Hepatocyte (in vitro differentiated cells): Measurements from ENCODE around the gene MRTFA. TPM values are rescaled to one million over a fixed set of nuclear protein-coding genes. Genes with fewer than 3 reads are reported as not detected.

ENCODE experiments used
- DNase-seq: peaks from one replicate; pipeline ENCODE4 v3.0.0-alpha.2; 2016; ENCODE audit warnings: low spot score
- H2AFZ ChIP-seq: fragments of 200-600 bp; sonication (generic); 2 replicates; pipeline ENCODE4 v1.6.0; 2016; ENCODE audit warnings: antibody characterized with exemption, mild to moderate bottlenecking
- H3K27ac ChIP-seq: fragments of 200-600 bp; sonication (generic); 2 replicates; pipeline ENCODE4 v1.5.1; 2016; ENCODE audit warnings: mild to moderate bottlenecking
- H3K27me3 ChIP-seq: fragments of 200-600 bp; sonication (generic); 2 replicates; pipeline ENCODE4 v1.6.1; 2016
- H3K36me3 ChIP-seq: fragments of 200-600 bp; sonication (generic); replicated peaks from 2 replicates; pipeline ENCODE4 v1.5.1; 2016; ENCODE audit warnings: low read depth; ENCODE audit not compliant: insufficient read depth
- H3K4me1 ChIP-seq: fragments of 200-600 bp; sonication (generic); 2 replicates; pipeline ENCODE4 v1.5.1; 2016; ENCODE audit warnings: mild to moderate bottlenecking, moderate library complexity; ENCODE audit not compliant: insufficient read depth
- H3K4me2 ChIP-seq: fragments of 200-600 bp; sonication (generic); 2 replicates; pipeline ENCODE4 v1.6.0; 2016
- H3K4me3 ChIP-seq: fragments of 200-600 bp; sonication (generic); 2 replicates; pipeline ENCODE4 v1.5.1; 2016; ENCODE audit warnings: mild to moderate bottlenecking
- H3K79me2 ChIP-seq: fragments of 200-600 bp; sonication (generic); 2 replicates; pipeline ENCODE4 v1.6.0; 2017; ENCODE audit warnings: mild to moderate bottlenecking
- H3K9me2 ChIP-seq: fragments of 200-600 bp; sonication (generic); replicated peaks from 2 replicates; pipeline ENCODE4 v1.6.0; 2017; ENCODE audit warnings: mild to moderate bottlenecking; ENCODE audit not compliant: insufficient read depth
- H3K9me3 ChIP-seq: fragments of 200-600 bp; sonication (generic); 2 replicates; pipeline ENCODE4 v1.5.1; 2016; ENCODE audit warnings: low read depth, mild to moderate bottlenecking
- H4K20me1 ChIP-seq: fragments of 200-600 bp; sonication (generic); 2 replicates; pipeline ENCODE4 v1.6.0; 2016; ENCODE audit warnings: mild to moderate bottlenecking; ENCODE audit not compliant: insufficient read depth, poor library complexity, severe bottlenecking
- EZH2 ChIP-seq: fragments of 200-600 bp; sonication (generic); IDR thresholded peaks from 2 replicates; pipeline ENCODE4 v1.6.1; 2016; ENCODE audit warnings: antibody characterized with exemption, mild to moderate bottlenecking, borderline replicate concordance
- EZH2phosphoT487 ChIP-seq: fragments of 200-600 bp; sonication (generic); IDR thresholded peaks from one replicate; pipeline ENCODE4 v1.6.1; 2018; ENCODE audit warnings: antibody characterized with exemption, mild to moderate bottlenecking, low read depth, moderate library complexity; ENCODE audit not compliant: unreplicated experiment, severe bottlenecking
- WGBS: methylation state at CpG from one replicate; pipeline ENCODE4 v1.1.6; 2016; ENCODE audit warnings: low lambda C conversion rate; ENCODE audit errors: missing lambda C conversion rate; 5-methylcytosine and 5-hydroxymethylcytosine counted together
- polyA plus RNA-seq: library from polyadenylated mRNA; unstranded; fragments of >200 nt; fragmentation: Nextera tagmentation; extraction: Ambion mirVana; gene quantifications from 2 replicates; pipeline ENCODE4 v1.2.1, GENCODE V29; 2016
- total RNA-seq: library from RNA; depleted of rRNA; stranded (reverse); fragments of >200 nt; gene quantifications from 2 replicates; pipeline ENCODE4 v1.2.3, GENCODE V29; 2014
- TF ChIP-seq, protein P1 (sequence below): fragments of 200-600 bp; sonication (generic); IDR thresholded peaks from 2 replicates; pipeline ENCODE4 v1.5.1; 2016; ENCODE audit warnings: antibody characterized with exemption, mild to moderate bottlenecking; ENCODE audit not compliant: poor library complexity

The MRTFA gene
- total and polyA plus RNA-seq, 2 experiments from 2014 or later = 19.0 to 29.7 TPM

- no peaks in the 10 kb centered on the region for H3K4me1 ChIP-seq
- TF ChIP-seq EZH2phosphoT487 (no peak), EZH2 (no peak)
- TF ChIP-seq, protein P1, sequence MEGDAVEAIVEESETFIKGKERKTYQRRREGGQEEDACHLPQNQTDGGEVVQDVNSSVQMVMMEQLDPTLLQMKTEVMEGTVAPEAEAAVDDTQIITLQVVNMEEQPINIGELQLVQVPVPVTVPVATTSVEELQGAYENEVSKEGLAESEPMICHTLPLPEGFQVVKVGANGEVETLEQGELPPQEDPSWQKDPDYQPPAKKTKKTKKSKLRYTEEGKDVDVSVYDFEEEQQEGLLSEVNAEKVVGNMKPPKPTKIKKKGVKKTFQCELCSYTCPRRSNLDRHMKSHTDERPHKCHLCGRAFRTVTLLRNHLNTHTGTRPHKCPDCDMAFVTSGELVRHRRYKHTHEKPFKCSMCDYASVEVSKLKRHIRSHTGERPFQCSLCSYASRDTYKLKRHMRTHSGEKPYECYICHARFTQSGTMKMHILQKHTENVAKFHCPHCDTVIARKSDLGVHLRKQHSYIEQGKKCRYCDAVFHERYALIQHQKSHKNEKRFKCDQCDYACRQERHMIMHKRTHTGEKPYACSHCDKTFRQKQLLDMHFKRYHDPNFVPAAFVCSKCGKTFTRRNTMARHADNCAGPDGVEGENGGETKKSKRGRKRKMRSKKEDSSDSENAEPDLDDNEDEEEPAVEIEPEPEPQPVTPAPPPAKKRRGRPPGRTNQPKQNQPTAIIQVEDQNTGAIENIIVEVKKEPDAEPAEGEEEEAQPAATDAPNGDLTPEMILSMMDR = no peak
- H2AFZ ChIP-seq = no peak overlapping the region
- no peak overlapping the region for H3K4me3 ChIP-seq
- no peaks in the 10 kb centered on the region for H4K20me1 ChIP-seq
- H3K27me3 ChIP-seq = no peaks in the 10 kb centered on the region
- H3K4me2 ChIP-seq = no peak overlapping the region
- no peaks in the 10 kb centered on the region for H3K9me2 ChIP-seq
- 93% methylated on average over 28 of the region's 28 CpGs for WGBS
- no peak for DNase-seq
- H3K9me3 ChIP-seq = no peaks in the 10 kb centered on the region
- no peaks in the 10 kb centered on the region for H3K79me2 ChIP-seq
- no peak overlapping the region for H3K27ac ChIP-seq
- H3K36me3 ChIP-seq = no peaks in the 10 kb centered on the region
Measured at GRCh38 chr22:40405178-40406062, 231.1 kb downstream of the MRTFA start.

DNA sequence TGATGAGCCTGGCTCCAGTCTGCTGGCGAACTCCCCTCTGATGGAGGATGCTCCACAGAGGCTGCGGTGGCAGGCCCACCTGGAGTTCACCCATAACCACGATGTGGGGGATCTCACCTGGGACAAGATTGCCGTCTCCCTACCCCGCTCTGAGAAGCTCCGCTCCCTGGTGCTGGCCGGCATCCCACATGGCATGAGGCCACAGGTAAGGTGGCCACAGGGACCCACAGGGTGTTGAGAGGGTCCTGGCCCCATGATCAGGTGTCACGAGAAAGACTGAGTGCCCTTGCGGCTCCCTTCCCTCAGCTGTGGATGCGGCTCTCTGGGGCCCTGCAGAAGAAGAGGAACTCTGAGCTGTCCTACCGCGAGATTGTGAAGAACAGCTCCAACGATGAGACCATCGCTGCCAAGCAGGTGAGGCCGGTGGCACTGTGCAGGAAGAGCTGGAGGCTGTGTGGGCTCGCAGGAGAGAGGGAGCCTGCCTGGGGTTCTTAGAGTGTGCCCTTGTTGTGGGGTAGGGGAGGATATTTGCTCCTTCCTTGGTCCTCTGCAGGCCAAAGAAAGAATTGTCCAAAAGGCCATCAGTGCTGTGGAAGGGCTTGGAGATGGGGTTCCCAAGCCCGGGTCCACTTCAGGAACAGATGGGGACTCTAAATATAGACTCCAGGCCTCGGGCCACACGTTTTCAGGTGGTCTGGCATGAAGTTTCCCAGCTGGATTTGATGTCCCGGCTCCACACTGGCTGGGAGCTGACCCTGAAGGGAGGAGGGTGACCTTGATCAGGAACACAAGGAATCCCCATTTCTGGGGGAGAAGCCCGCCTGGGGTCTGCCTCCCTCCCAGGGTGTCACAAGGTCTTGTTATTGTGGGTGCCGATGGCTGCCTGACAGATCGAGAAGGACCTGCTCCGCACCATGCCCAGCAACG is 232.0 kb downstream of the MRTFA start:
- H3K36me3 ChIP-seq = no peaks in the 10 kb centered on the region
- DNase-seq = no peak
- no peak overlapping the region for H3K4me2 ChIP-seq
- no peaks in the 10 kb centered on the region for H3K4me1 ChIP-seq
- peaks cover 8% of the 10 kb centered on the region for H3K79me2 ChIP-seq
- H3K27ac ChIP-seq = no peak overlapping the region
- H3K9me2 ChIP-seq = no peaks in the 10 kb centered on the region
- TF ChIP-seq EZH2 = no peak
- TF ChIP-seq, protein P1 = no peak
- TF ChIP-seq EZH2phosphoT487 = no peak
- 93% methylated on average over 25 of the region's 25 CpGs for WGBS
- H3K9me3 ChIP-seq = no peaks in the 10 kb centered on the region
- H3K27me3 ChIP-seq = no peaks in the 10 kb centered on the region
- H2AFZ ChIP-seq = no peak overlapping the region
- no peak overlapping the region for H3K4me3 ChIP-seq
- no peaks in the 10 kb centered on the region for H4K20me1 ChIP-seq

DNA sequence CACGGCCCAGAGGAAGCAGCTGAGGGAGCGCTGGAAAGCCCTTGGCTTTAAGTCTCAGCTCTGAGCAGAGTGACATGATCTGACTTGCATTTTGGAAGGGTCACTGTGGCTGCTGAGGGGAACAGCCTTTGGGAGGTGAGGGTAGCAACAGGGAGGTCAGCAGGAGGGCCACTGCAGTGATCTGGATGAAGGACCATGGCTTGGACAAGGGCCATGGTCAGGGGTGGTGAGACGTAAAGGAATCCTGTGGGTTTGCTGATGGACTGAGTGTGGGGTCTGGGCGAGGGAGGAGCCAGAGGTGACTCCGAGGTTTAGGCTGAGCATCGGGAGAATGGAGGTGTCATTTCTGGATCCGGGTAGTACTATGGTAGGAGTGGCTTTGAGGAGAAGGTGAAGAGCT is 232.9 kb downstream of the MRTFA start:
- TF ChIP-seq EZH2 (no peak), EZH2phosphoT487 (no peak)
- TF ChIP-seq, protein P1 = no peak
- Histone ChIP-seq H3K79me2 (peaks cover 12% of the 10 kb centered on the region), H2AFZ (no peak overlapping the region), H3K27ac (no peak overlapping the region), H3K4me3 (no peak overlapping the region), H3K9me2 (no peaks in the 10 kb centered on the region), H3K36me3 (no peaks in the 10 kb centered on the region), H3K4me1 (no peaks in the 10 kb centered on the region), H3K9me3 (no peaks in the 10 kb centered on the region), H4K20me1 (no peaks in the 10 kb centered on the region), H3K27me3 (no peaks in the 10 kb centered on the region), H3K4me2 (no peak overlapping the region)
- DNase-seq = no peak
- 91% methylated on average over 7 of the region's 7 CpGs for WGBS
